KOPT-K1 (cell line): ENCODE measurements around the gene NLGN1.
"Not testable (repeated sequence)": the region's sequence is repeated elsewhere in the genome, so short reads cannot be mapped to it uniquely, and the experiment has no call there.

Experiments used
- H3K27ac ChIP-seq: fragments of 200-600 bp; sonication (generic); 2 replicates; pipeline ENCODE4 v1.5.1; 2016; ENCODE audit warnings: antibody characterized with exemption, mild to moderate bottlenecking, low read depth, low read length; ENCODE audit not compliant: poor library complexity, severe bottlenecking
- H3K36me3 ChIP-seq: fragments of 200-600 bp; sonication (generic); 2 replicates; pipeline ENCODE4 v1.5.1; 2017; ENCODE audit warnings: antibody characterized with exemption, mild to moderate bottlenecking, low read length, moderate library complexity; ENCODE audit not compliant: insufficient read depth
- H3K9me3 ChIP-seq: fragments of 200-600 bp; sonication (generic); 2 replicates; pipeline ENCODE4 v1.5.1; 2017; ENCODE audit warnings: antibody characterized with exemption, low read length, mild to moderate bottlenecking; ENCODE audit not compliant: insufficient read depth, poor library complexity, severe bottlenecking

NLGN1 gene

DNA sequence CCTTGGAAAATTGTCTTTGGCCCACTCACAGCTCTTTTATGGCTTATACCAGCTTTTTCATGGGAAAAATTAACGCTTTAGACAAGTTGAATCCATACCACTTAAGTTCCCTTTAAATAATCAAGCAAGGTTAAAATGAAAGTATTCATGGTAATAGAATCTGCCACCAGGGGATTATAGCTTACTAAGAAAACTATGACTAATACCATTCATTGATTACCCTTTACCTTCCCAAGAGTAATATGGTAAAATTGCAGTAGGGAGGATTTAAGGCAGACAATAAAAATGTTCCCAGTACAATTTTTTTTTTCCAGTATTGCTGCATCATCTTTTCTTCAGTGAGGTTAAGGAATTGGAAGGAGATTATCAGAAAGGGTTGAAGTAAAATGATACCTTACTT is 820.5 kb downstream of the NLGN1 start:
- Histone ChIP-seq H3K36me3 (no peaks in the 10 kb centered on the region), H3K9me3 (no peaks in the 10 kb centered on the region), H3K27ac (no peak overlapping the region)

GRCh38 chr3:174219738-174220137 is 822.2 kb downstream of the NLGN1 start:
- Histone ChIP-seq H3K9me3 (no peaks in the 10 kb centered on the region), H3K36me3 (no peaks in the 10 kb centered on the region), H3K27ac (no peak overlapping the region)

DNA sequence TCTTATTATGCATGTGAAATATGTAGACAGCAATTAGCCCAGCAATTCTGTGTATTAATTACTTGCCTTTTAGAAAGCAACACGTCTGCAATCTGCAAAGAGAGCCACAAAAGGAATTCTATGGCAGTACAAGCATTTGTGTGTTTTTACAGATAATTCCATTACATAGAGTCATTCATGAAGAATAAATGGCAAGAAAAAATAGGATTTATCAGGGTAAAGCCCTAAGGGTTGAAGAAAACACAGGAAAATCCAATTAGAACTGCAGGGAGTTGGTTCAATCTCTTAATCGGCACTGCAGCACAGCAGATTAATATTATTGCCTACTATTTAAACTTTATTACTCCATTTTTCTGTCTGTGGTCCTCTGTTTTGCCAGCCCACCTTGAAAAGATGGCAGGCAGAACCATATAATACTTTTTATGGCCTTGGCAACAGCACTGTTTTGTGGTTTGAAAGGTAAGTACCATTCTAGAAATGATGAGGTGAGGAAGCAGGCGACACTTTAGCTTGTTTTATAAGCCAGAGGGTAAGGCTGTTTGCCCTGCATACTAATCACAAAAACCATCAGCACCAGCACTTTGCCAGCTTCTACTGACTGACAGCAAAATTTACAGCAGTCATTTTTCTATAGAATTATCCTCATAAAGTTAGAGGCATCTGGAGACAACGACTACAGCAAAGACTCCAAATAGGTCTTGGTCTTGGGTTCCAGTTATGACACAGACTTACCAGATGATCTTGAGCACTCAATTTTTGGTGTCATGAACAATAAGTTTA is 823.4 kb downstream of the NLGN1 start:
- H3K27ac ChIP-seq: no peak overlapping the region
- H3K9me3 ChIP-seq: no peaks in the 10 kb centered on the region
- H3K36me3 ChIP-seq: no peaks in the 10 kb centered on the region

DNA sequence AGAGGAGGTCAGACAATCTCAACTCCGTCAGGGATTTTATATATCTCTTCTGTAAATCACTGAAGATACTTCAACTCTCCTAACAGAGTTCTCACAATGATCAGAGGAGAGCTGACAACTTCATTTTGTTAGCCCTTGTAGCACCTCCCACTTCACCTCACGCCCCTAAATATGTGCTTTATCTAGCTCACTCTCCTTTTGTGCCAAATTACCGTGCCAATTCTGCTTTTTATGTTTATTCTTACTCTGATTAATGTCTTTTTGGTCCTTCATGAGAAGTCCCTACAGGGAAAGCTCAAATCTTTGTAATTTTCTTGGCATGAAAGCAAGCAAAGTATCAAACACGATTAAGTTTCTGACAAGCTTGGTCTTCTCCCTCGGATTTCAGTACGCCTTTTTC is 825.5 kb downstream of the NLGN1 start:
- H3K36me3 ChIP-seq: no peaks in the 10 kb centered on the region
- no peak overlapping the region for H3K27ac ChIP-seq
- H3K9me3 ChIP-seq: no peaks in the 10 kb centered on the region

DNA sequence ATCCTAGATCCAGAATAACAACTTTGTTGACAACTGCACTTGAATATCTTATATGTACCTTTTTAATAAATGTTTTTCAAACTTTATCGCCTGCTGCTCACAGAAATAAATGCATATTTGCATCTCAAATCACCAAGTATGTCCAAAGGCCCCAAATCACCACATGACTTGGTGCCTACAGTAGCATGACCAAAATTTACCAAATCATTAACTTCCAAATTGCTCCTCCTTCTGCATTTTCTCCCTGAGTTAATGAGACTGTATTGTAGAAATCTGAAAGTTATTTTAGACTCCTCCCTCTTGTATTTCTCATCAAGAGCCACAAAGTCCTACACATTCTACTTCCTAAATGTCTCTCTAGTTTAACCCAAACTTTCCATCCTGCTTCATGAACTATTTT is 826.1 kb downstream of the NLGN1 start:
- Histone ChIP-seq H3K27ac (no peak overlapping the region), H3K36me3 (no peaks in the 10 kb centered on the region), H3K9me3 (no peaks in the 10 kb centered on the region)

DNA sequence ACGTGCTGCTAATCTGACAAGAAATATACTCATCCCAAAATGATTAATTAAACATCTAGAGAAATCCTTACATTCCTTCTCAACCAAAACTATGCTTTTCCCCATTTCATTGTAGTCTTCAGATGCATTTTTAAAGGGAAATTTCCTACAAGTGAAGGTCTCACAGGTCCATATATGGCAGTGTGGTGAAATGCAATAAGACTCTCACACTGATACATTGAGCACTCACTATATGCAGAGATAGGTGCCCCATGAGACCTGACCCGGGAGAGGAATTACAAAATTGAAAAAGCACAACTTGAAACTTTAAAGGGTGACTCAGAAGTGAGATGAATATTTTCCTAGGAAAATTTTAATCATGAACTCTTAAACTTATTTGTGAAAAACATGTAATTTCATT is 832.4 kb downstream of the NLGN1 start:
- Histone ChIP-seq H3K27ac (no peak overlapping the region), H3K9me3 (no peaks in the 10 kb centered on the region), H3K36me3 (no peaks in the 10 kb centered on the region)

DNA sequence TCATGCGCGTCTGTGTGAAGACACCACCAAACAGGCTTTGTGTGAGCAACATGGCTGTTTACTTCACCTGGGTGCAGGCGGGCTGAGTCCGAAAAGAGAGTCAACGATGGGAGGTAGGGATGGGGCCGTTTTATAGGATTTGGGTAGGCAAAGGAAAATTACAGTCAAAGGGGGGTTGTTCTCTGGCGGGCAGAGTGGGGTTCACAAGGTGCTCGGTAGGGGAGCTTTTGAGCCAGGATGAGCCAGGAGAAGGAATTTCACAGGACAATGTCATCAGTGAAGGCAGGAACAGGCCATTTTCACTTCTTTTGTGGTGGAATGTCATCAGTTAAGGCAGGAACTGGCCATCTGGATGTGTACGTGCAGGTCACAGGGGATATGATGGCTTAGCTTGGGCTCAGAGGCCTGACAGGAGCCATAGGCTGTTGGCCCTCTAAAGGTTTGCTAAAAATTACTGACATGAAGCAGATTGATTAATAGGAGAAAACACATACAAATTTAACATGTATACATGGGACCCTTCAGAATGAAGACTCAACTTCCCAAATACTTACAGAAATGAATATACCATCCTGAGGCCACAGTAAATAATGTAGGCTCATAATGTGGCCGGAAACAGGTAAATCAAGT is 834.6 kb downstream of the NLGN1 start:
- H3K9me3 ChIP-seq, H3K27ac ChIP-seq, H3K36me3 ChIP-seq: not testable (repeated sequence)

DNA sequence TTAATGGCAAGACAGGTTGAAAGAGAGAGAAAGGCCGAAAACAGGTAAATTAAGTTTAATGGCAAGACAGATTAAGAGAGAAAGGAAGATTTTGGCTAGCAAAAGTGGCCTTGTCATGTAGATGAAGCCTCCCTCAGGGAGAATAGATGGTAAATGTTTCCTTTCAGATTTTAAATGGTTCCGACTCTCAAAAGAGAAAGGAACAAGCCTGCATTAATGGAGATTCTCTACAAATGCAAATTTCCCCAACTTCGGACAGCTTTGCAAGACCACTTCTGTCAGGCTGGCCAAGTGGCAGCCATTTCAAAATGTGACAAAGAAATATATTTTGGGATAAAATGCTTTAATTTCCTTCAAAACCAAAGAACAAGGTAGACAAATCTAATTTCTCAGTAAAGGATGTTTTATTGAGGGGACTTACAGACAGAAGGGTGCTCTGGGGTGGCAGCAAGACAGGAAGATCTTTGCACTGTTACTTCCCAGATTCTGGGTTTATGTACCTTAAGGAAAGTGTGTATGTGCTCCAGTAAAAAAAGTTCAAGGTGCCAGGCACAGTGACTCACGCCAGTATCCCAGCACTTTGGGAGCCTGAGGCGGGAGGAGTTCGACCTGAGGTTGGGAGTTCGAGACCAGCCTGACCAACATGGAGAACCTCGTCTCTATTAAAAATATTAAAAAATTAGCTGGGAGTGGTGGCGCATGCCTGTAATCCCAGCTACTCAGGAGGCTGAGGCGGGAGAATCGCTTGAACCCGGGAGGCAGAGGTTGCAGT is 835.3 kb downstream of the NLGN1 start:
- Histone ChIP-seq H3K27ac (no peak overlapping the region), H3K9me3 (no peaks in the 10 kb centered on the region), H3K36me3 (no peaks in the 10 kb centered on the region)

DNA sequence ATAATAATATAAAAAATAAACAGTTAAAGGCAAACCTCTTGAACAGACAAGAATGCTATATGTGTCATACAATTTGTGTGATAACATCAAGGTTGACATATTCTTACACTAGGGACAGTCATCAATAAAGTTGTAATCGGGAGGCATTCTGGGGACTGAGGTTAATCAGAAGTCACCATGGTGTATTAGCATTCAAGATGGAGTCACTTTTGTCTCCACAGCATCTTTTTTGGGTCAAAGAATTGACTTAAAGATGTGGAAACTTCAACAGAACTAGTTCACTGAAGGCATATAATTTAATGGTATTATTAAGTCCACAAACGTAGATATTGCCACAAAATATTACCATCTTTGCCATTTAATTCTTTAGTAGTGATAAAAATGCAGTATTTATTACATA is 836.0 kb downstream of the NLGN1 start:
- no peaks in the 10 kb centered on the region for H3K36me3 ChIP-seq
- H3K27ac ChIP-seq: no peak overlapping the region
- H3K9me3 ChIP-seq: no peaks in the 10 kb centered on the region

DNA sequence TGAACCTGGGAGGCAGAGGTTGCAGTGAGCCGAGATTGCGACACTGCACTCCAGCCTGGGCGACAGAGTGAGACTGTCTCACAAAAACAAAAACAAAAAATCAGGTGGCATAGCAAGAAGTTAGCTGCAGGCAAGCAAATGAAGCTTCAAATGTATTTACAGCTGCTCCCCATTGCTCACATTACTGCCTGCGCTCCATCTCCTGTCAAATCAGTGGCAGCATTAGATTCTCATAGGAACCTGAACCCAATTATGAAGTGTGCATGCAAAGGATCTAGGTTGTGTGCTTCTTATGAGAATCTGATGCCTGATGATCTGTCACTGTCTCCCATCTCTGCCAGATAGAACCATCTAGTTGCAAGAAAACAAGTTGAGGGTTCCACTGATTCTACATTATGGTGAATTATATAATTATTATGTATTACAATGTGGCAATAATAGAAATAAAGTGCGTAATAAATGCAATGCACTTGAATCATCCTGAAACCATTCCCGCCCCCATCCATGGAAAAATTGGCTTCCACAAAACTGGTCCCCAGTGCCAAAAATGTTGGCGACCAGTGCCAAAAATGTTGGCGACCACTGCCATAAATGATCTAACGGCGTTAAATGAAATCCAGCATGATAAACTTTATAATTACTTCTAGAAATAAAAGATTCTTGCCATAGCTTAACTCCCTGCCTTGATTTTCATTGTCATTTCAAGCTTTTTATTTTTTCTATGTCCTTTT is 844.9 kb downstream of the NLGN1 start:
- H3K36me3 ChIP-seq: no peaks in the 10 kb centered on the region
- H3K9me3 ChIP-seq: no peaks in the 10 kb centered on the region
- H3K27ac ChIP-seq: no peak overlapping the region

- H3K27ac ChIP-seq: no peak overlapping the region
- H3K9me3 ChIP-seq: no peaks in the 10 kb centered on the region
- no peaks in the 10 kb centered on the region for H3K36me3 ChIP-seq
These were observed 845.6 kb downstream of the NLGN1 start for GRCh38 chr3:174243171-174243570.

GRCh38 chr3:174247687-174248152 is 850.2 kb downstream of the NLGN1 start:
- no peak overlapping the region for H3K27ac ChIP-seq
- no peaks in the 10 kb centered on the region for H3K36me3 ChIP-seq
- H3K9me3 ChIP-seq: no peaks in the 10 kb centered on the region

DNA sequence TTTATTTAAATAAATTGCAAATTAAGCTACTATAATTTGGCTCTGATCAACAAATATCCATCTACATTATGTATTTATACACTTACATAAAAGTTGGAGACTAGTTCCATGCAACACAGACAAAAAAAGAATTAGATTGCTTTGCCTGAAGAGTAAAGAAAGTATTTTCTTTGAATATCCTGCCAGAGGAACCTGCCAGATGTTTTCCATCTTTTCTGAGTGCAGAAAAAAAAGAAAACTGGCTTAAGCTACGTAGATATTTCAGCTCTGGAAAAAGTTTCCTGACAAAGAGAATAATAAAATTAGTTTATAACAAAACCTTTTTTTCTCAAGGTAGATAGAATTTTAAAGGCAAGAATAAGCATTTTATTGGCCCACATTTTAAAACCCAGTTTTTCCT is 854.1 kb downstream of the NLGN1 start:
- no peaks in the 10 kb centered on the region for H3K9me3 ChIP-seq
- no peaks in the 10 kb centered on the region for H3K36me3 ChIP-seq
- H3K27ac ChIP-seq: no peak overlapping the region

DNA sequence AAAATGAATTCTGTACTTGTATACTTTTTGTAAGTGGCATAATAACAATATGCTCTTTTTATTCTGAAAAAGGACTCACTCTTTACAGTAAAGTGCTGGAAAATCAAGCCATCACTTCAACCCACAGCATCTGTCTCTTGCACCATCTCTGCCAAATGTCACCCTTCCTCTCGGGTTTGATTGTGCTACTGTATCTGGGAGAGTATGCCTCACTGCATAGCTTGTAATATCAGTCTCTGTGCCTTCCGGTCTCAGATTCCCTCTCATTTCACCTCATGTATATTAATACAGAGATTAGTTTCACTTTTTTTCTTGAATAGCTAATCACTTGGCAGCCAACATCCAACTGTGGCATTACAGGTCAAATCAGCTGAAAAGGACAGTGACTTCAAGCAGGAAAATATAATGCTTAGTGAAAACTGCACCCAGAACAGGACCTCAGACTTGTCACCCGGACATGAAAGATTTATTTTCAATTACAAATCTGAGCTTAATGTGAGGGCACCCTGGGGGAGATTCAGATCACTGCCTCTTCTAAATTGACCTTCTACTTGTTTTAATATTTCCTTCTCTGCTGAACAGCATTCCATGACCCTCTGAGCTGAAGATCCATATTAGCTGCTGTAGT is 855.8 kb downstream of the NLGN1 start:
- no peaks in the 10 kb centered on the region for H3K9me3 ChIP-seq
- no peak overlapping the region for H3K27ac ChIP-seq
- no peaks in the 10 kb centered on the region for H3K36me3 ChIP-seq
